Stimulated activated CD8-positive, alpha-beta memory T cell treated with anti-CD3 and anti-CD28 coated beads, Interleukin-12 subunit alpha, Interleukin-12 subunit beta, amount 100 ng/mL, for 1 hour (primary cell): ENCODE measurements around the gene ZCWPW1.
"Not testable (repeated sequence)": the region's sequence is repeated elsewhere in the genome, so short reads cannot be mapped to it uniquely, and the experiment has no call there.

Experiments used
- DNase-seq: peaks from one replicate; pipeline ENCODE4 v3.0.0-alpha.2; 2020; ENCODE audit warnings: low read depth

Gene ZCWPW1

GRCh38 chr7:100352984-100353684 is 75.4 kb downstream of the ZCWPW1 start:
- DNase-seq, result no peak

GRCh38 chr7:100352230-100352781 is 76.2 kb downstream of the ZCWPW1 start:
- not testable (repeated sequence) for DNase-seq

GRCh38 chr7:100351657-100352058 is 76.8 kb downstream of the ZCWPW1 start:
- DNase-seq, result no peak
